Progenitor cell of endocrine pancreas (in vitro differentiated cells): ENCODE measurements around the gene ARHGEF1. TPM values are rescaled to one million over a fixed set of nuclear protein-coding genes. Genes with fewer than 3 reads are reported as not detected.

ENCODE experiments used
- DNase-seq: peaks from one replicate; pipeline ENCODE4 v3.0.0; 2021; ENCODE audit warnings: low spot score; ENCODE audit not compliant: unreplicated experiment
- H3K27ac Mint-ChIP-seq: 2 replicates; pipeline ENCODE4 v1.8.0; 2021; ENCODE audit warnings: mild to moderate bottlenecking, moderate library complexity, mixed read lengths
- H3K27me3 Mint-ChIP-seq: 2 replicates; pipeline ENCODE4 v1.8.0; 2021; ENCODE audit warnings: mixed read lengths
- H3K36me3 Mint-ChIP-seq: 2 replicates; pipeline ENCODE4 v1.8.0; 2022; ENCODE audit warnings: mixed read lengths; ENCODE audit not compliant: insufficient read depth
- H3K4me1 Mint-ChIP-seq: 2 replicates; pipeline ENCODE4 v1.8.0; 2021; ENCODE audit warnings: low read depth, mixed read lengths
- H3K4me3 Mint-ChIP-seq: 2 replicates; pipeline ENCODE4 v1.8.0; 2021; ENCODE audit warnings: low read depth, mild to moderate bottlenecking, moderate library complexity, mixed read lengths
- H3K9me3 Mint-ChIP-seq: 2 replicates; pipeline ENCODE4 v1.8.0; 2021; ENCODE audit warnings: low read depth, mixed read lengths
- total RNA-seq: library from RNA; stranded (reverse); gene quantifications from 2 replicates; pipeline ENCODE4 v1.2.1, GENCODE V29; 2021
- TF ChIP-seq, protein P1 (sequence below): fragments of 200-600 bp; sonication (generic); IDR thresholded peaks from one replicate; pipeline ENCODE4 v1.5.0; 2021; ENCODE audit warnings: antibody characterized with exemption, mild to moderate bottlenecking; ENCODE audit not compliant: unreplicated experiment

Gene ARHGEF1
- total RNA-seq, 1 donor from 2014 or later, result 112 TPM

DNA sequence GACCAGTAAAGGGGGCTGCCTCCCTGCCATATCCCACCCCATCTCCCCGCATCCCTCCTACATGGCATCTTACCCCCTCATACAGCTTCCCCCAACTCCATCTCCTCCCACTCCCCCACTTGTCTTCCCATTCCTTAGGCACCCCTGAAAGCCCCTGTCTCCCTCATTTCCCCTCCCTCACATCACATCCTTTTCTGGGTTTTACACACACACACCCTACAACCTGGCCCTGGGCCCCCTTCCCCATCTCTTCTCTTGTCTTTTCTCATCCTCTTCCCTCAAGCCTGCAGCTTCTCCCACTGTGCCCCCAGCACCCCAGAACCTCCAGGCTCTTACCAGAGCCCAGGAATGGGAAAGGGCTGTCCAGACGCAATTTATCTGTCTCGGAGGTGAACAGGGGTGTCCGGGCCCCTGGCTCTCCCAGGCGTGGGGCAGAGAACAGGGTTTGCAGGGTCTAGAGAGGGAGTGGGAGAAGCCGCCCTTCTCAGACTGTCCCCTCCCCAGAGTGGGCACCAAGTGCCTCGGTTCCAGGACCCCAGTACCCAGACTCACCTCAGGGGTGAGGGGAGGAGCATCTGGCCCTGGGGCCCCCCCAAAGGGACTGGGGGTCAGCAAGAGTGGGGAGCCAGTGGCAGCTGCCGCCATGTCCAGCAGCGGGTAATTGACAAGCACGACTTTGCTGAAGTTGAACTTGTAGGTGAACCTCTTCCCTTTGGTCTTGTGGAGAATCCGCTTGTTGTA lies 25.9 kb downstream of the ARHGEF1 start:
- H3K4me1 Mint-ChIP-seq, result peaks cover 21% of the 10 kb centered on the region
- TF ChIP-seq, protein P1, sequence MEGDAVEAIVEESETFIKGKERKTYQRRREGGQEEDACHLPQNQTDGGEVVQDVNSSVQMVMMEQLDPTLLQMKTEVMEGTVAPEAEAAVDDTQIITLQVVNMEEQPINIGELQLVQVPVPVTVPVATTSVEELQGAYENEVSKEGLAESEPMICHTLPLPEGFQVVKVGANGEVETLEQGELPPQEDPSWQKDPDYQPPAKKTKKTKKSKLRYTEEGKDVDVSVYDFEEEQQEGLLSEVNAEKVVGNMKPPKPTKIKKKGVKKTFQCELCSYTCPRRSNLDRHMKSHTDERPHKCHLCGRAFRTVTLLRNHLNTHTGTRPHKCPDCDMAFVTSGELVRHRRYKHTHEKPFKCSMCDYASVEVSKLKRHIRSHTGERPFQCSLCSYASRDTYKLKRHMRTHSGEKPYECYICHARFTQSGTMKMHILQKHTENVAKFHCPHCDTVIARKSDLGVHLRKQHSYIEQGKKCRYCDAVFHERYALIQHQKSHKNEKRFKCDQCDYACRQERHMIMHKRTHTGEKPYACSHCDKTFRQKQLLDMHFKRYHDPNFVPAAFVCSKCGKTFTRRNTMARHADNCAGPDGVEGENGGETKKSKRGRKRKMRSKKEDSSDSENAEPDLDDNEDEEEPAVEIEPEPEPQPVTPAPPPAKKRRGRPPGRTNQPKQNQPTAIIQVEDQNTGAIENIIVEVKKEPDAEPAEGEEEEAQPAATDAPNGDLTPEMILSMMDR, result no peak
- H3K4me3 Mint-ChIP-seq, result no peak overlapping the region
- peaks cover 19% of the 10 kb centered on the region for H3K36me3 Mint-ChIP-seq
- no peaks in the 10 kb centered on the region for H3K9me3 Mint-ChIP-seq
- DNase-seq, result no peak
- peaks cover 42% of the 10 kb centered on the region for H3K27me3 Mint-ChIP-seq
- H3K27ac Mint-ChIP-seq, result no peak overlapping the region

DNA sequence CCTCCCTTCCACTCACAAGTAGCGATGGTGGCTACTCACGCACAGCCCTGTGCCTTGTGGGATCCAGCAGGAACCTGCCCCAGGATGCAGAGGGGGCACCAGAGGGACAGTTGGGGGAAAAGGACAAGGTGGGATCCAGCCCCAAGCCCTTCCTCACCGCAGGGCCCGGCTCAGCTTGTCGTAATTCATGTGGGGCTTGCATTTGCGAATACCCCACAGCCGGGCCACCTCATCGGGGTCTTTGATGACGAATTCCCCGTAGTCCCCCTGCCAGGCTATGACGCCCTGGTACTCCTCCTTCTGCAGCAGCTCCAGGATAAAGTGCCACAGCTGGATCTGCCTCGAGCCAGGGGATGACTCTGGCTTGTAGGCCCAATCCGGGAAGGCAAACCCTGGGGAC lies 26.7 kb downstream of the ARHGEF1 start:
- TF ChIP-seq, protein P1, result no peak
- H3K36me3 Mint-ChIP-seq, result peaks cover 16% of the 10 kb centered on the region
- no peak overlapping the region for H3K27ac Mint-ChIP-seq
- H3K27me3 Mint-ChIP-seq, result peaks cover 48% of the 10 kb centered on the region
- H3K4me3 Mint-ChIP-seq, result no peak overlapping the region
- H3K4me1 Mint-ChIP-seq, result peaks cover 14% of the 10 kb centered on the region
- H3K9me3 Mint-ChIP-seq, result no peaks in the 10 kb centered on the region
- no peak for DNase-seq

DNA sequence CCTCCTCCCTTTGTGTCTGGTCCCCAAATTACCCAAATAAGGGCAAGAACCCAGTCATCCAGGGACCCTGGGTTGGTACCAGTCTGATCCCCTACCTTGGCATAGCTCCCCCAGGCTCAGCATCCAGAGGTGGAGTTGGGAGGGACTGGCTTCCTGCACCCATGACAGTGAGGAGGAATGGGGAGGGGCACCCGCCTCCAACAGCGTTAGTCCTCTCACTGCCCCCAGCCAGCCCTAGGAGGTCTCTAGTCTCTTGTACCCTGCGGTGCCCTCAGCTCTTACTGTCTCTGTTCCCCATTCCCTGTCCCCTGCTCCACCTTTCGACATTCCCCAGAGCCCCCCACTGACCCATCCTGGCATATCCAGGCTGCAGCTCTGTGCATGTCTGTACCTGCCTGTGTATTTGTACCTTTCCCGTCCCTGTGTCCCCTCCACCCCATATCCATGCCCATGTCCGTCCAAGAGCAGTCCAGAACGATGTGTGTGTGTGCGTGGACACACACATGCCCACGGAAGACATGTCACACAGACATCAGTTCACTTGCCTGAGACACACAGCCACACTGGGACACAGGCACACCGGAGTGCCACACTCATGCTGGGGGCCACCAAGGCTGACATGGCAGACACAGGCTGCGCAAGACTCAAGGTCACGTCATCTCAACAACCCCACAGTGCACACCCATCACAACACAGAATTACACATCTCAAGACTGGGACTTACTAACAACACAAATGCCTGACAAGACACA lies 27.4 kb downstream of the ARHGEF1 start:
- no peak overlapping the region for H3K4me3 Mint-ChIP-seq
- H3K27me3 Mint-ChIP-seq, result peaks cover 48% of the 10 kb centered on the region
- no peaks in the 10 kb centered on the region for H3K9me3 Mint-ChIP-seq
- TF ChIP-seq, protein P1, result no peak
- peaks cover 8% of the 10 kb centered on the region for H3K4me1 Mint-ChIP-seq
- peaks cover 14% of the 10 kb centered on the region for H3K36me3 Mint-ChIP-seq
- no peak overlapping the region for H3K27ac Mint-ChIP-seq
- no peak for DNase-seq

DNA sequence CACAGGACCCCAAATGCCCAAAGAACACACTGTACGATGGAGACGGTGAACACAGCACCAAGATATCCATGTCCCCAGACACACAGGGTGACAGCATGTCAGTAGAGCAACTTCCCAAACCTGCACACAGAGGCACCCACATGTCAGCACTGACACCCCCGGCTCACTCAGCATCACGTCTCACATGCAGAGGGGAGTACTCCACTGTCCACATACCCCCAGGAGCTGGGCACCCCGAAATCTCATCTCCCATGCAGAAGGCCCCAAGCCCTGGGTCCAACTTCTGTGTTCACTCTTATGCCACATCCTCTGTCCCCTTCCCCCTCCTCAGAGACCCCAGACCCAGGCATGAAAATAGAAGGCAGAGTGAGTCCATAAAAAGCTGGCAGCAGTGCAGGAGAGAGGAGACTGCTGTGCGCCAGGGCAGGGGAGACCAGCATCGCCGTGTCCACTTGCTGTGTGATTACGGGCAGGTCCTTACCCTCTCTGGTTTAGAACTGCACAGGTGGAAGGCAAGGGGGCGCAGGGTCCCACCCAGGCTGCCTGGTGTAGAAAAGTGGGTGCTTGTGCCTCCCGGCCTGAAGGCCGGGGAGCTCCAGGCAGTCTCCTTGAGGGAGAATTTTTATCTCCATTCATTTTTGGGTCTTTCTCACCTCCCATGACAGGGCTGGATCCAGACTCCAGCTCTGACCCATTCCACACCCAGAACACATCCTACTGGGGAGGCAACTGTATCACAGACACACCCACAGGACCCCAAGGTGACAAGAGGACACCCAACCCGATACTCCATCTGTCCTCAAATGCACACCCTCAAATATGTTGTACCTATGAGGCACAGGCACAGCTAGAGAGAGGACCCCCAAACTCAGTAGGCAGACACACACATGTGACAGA lies 28.3 kb downstream of the ARHGEF1 start:
- no peak overlapping the region for H3K4me3 Mint-ChIP-seq
- H3K27ac Mint-ChIP-seq, result no peak overlapping the region

More for the DNA sequence above, 28.3 kb downstream of the ARHGEF1 start:
- Mint-ChIP-seq H3K4me1 (peaks cover 3% of the 10 kb centered on the region), H3K36me3 (peaks cover 10% of the 10 kb centered on the region), H3K27me3 (peaks cover 48% of the 10 kb centered on the region), H3K9me3 (no peaks in the 10 kb centered on the region)
- TF ChIP-seq, protein P1, result no peak
- DNase-seq, result no peak
